Stimulated activated CD4-positive, alpha-beta T cell treated with anti-CD3 and anti-CD28 coated beads, Interleukin-4, amount 100 ng/mL, for 24 hours (primary cell): ENCODE data around the gene TAP1.
"Not testable (repeated sequence)": the region's sequence is repeated elsewhere in the genome, so short reads cannot be mapped to it uniquely, and the experiment has no call there.

ENCODE experiments used
- DNase-seq: peaks from one replicate; pipeline ENCODE4 v3.0.0-alpha.2; 2020

TAP1 gene

GRCh38 chr6:32853541-32854375 lies at the start of gene TAP1, which contains the start of gene PSMB9:
TSS of gene TAP1 (minus strand) at chr6:32853704. CDS start at chr6:32853636, 68 bp downstream.
TSS of gene PSMB9 (plus strand) at chr6:32854192. CDS start at chr6:32854230, 38 bp downstream.
- DNase-seq: peak; percentile 97

DNA sequence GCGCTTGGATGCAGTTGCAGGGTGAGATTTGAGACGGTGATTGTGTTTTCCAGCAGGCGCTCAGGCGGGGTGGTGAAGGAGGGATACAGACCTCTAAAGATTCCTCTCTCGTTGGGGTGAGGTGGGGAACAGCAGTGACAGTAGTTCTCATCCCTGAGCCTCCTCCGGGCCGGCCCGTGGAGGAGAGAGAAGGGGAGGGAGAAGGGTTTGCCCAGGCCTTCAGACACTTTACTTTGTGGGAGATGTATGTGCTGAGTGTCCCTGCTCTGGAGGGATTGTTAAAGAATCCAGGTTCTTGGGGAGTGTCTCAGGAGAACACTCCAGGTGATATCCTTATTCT lies 41.5 kb upstream of the TAP1 start:
- DNase-seq: no peak

DNA sequence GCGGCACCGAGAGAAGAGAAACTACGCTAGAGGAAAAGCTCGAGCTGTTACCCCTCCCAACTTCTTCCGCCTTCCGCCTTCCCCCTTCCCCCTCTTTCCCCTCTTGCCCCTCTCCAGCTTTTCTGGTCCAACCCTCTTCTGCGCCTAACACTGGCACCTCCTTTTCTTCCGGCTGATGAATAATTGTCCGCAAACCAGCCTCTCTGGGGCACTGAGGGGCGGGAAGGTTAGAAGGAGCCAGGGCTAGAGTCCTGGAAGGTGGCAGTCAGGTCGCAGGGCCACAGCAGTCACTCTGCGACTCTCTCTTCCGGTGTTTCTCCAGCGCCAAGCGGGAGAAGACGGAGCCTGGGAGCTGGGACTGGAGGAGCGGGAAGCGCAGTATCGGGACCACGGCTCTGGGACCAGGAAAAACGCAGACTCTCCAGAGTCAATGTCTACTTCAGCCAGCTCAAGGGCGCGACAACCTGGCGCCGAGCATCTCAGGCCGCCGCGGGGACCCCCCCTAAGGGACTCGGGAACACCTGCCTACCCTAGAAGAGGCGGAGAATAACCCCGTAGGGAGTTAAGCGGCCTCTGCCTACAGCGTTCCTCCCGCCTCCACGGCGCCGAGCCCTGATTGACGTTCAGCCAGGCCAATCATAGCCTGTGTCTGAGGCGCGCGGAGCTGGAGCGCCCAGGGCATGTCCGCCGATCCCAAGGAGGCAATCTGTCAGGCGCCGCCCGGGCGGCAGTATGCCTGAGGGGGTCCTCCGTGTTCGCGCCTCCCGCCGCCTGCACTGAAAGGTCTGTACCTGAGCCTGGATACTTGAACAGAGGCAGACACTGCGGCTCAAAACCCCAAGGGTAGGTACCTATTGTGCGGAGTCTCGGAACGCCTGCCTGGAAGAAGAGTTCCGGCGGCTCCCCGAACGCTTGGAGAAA lies 40.8 kb upstream of the TAP1 start:
- DNase-seq: peak; percentile 96

GRCh38 chr6:32890831-32891230 lies 37.3 kb upstream of the TAP1 start:
- DNase-seq: no peak

DNA sequence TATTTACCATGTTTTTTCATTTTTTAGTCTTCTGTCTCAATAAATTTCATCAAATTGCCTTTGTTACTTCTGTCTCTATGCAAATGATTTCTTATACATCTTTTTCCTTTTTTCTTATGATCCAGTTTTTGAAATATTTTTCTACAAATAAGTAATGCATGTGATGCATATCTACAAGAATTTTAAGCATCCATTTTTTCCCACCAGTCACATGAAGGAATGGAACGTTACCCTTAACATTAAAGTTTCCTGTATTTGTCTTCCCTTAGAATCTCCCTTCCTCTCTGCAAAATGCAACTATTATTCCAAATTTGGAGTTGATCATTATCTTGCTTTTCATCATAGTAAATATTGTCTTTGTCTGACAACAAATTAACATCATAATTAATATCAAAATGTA lies 36.0 kb upstream of the TAP1 start:
- no peak for DNase-seq

GRCh38 chr6:32888576-32888975 lies 35.1 kb upstream of the TAP1 start:
- no peak for DNase-seq

- no peak for DNase-seq
These were observed 34.1 kb upstream of the TAP1 start for GRCh38 chr6:32887616-32888015.

- DNase-seq: no peak
These were observed 33.3 kb upstream of the TAP1 start for GRCh38 chr6:32886681-32887383.

GRCh38 chr6:32885698-32886286 lies 32.3 kb upstream of the TAP1 start:
- no peak for DNase-seq

GRCh38 chr6:32883789-32884188 lies 30.3 kb upstream of the TAP1 start:
- no peak for DNase-seq

- no peak for DNase-seq
These were observed 29.4 kb upstream of the TAP1 start for GRCh38 chr6:32882879-32883250.

- DNase-seq: not testable (repeated sequence)
These were observed 27.5 kb upstream of the TAP1 start for GRCh38 chr6:32880962-32881361.

- no peak for DNase-seq
These were observed 26.2 kb upstream of the TAP1 start for GRCh38 chr6:32879691-32880090.

GRCh38 chr6:32876603-32877002 lies 23.1 kb upstream of the TAP1 start:
- DNase-seq: no peak

DNA sequence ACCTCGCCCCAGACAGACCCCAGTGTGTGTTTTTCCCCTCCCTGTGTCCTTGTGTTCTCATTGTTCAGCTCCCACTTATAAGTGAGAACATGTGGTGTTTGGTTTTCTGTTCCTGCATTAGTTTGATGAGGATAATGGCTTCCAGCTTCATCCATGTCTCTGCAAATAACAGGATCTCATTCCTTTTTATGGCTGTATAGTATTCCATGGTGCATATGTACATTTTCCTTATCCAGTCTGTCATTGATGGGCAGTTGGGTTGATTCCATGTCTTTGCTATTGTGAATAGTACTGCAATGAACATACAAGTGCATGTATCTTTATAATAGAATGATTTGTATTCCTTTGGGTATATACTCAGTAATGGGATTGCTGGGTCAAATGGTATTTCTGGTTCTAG lies 20.4 kb upstream of the TAP1 start:
- DNase-seq: not testable (repeated sequence)

DNA sequence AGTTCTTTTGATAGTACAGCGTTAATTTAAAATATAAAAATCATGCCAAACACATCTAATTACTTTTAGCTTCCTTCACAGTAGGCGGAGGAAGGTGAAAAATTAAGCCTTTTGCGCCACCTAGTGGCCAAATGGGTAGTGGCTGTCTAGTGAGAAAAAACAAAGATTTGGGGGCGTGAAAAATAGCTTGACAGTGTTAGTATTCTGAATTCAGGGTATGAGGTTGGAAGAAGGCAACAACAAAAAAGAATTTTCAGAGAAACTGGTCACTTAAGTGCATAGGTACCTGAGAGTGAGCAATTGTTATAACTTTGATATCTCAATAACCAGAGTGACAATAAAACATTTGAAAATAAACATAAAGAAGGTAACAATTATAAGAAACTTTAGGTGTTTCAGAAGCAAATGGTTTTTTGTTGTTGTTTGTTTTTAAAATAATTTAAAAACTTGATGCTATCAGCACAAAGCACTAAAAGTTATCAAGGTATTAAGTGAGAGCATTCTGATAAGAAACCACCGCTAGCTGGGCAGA lies 14.8 kb upstream of the TAP1 start:
- peak; percentile 91 for DNase-seq

- no peak for DNase-seq
These were observed 14.2 kb upstream of the TAP1 start for GRCh38 chr6:32867554-32868256.

- DNase-seq: no peak
These were observed 13.5 kb upstream of the TAP1 start for GRCh38 chr6:32867022-32867477.

DNA sequence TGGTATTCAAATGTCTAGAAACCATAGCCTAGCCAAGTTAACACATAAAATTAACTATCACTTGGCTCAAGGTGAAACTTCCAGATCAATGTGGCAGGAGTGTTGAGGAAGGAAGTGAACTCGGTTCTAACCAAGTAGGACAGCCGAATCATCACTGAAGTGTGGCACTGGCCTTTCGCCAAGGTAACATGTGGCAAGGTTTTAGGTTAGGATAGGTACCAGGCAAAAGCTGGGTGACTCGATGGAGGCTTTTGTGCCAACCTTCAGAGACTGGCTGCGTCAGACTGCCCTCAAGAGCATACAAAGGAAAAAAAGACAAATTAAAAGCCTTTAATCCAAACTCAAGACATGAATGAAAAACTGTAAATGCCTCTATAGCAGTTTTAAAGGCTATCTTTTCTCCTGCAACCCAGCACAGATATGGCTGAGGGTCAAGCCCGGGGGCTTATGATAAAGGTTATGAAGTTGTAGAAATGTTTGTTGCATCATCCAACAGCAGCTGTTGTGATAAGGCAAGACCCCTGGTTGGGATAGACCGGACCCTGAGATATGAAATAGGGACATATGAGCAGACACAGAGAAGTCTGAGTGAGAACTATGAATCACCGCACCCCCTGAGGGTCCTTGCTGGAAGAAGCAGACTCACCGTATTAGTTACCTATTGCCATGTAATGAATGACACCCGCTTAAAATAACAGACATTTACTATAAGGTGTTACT lies 12.4 kb upstream of the TAP1 start:
- DNase-seq: no peak

- no peak for DNase-seq
These were observed 9.2 kb upstream of the TAP1 start for GRCh38 chr6:32862725-32863124.

DNA sequence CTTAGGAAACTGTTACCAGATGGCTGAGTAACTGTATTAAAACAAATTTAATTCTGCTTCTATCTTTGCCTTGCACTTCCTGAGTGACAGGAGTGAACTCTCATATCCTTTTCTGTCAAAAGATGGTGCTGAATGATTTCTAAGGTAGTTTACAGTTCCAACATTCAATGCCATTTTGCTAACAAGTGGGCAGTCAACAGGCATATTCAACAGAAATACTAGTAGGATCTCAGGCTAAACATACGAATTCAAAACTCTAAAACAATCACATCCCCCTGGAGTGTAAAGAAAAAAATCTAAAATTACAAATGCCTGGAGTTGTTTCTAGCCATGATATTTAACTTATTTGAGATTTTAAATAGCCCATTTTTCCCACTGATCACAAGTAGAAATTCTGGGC lies 7.2 kb upstream of the TAP1 start:
- no peak for DNase-seq
